Hematopoietic multipotent progenitor cell treated with erythropoietin and hydrocortisone succinate and interleukin-3 and kit ligand, for 15 days (in vitro differentiated cells): Measurements from ENCODE around the gene MTCL1.

Source experiments
- DNase-seq: peaks from one replicate; pipeline ENCODE4 v3.0.0-alpha.2; 2015; ENCODE audit warnings: low spot score

The MTCL1 gene

DNA sequence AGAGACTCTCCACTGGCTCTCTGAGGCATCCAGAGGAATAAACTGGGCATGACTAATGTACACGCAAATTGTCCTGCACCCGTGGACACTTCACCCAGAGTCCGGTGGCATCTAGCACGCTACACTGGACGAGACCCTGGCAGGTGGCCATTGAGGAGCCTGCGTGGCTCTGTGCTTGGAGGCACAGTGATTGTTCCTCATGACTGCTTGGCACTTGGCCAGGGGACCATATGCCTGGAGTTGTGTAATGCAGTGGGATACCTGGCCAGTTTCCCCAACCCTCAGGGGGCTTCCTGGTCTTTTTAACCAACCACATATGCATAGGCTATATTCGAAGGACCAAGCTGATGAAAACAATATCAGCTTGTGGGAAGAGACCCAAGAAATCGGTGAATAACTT, 66.6 kb downstream of the MTCL1 start:
- DNase-seq = no peak

- DNase-seq = no peak
These were observed 68.6 kb downstream of the MTCL1 start for GRCh38 chr18:8773980-8774379.

GRCh38 chr18:8776013-8776943, 70.9 kb downstream of the MTCL1 start:
- DNase-seq = no peak

- DNase-seq = no peak
These were observed 72.5 kb downstream of the MTCL1 start for GRCh38 chr18:8777846-8778245.

DNA sequence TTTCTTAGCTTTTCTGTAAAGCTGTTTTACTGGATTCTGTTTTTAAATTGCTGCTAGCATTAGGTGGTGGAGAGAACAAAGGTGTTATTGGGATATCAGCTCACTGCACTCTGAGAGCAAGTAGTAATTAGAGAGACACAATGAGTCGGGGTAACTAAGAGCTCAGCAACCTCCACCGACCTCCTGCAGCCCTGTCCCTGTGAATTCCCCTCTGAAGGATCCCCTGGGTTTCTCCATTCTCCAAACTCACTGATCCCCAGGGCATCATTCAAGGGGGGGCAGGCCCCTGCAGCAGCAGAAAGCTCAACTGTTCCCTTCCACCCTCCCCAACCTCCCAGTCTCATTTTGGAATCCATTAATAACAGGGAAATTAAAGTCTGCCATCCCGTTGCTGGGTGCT, 73.0 kb downstream of the MTCL1 start:
- no peak for DNase-seq

DNA sequence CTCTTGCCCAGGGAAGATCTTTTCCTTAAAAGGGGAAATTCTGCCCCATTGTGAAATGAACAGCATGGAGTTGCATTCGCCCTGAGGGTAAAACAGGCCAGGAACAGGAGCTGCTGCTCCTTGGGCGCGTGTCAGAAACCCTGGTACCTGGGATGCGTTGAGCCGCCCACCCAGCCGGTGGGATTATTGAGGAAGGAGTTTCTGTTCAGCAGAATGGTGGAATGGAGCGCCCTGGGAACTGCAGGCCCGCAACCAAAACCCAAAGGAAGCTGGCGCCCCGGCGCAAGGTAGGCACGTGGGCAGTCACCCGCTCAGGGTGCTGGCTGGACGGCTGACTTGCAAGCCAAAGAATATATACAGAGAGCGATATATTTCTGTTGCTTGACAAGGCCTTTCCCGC, 73.5 kb downstream of the MTCL1 start:
- no peak for DNase-seq

GRCh38 chr18:8779251-8779650, 73.9 kb downstream of the MTCL1 start:
- no peak for DNase-seq

DNA sequence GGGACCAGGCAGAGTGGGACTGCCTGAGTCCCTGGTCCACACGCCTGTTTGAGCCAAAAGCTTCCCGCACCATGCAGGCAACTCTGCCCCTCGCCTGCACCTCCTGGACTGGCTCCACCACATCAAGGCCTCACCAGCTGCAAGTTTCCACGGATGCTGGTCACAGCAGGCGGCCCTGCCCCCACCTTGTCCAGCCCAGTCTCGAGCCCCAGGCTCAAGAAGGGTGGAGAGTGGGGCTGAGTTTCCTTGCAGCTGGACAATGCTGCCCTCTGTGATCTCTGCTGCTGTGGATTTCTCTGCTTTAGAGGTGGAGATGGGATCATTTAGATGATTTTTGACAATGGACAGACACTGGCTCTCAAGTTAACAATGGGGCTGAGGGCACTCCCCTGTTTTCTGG, 74.9 kb downstream of the MTCL1 start:
- no peak for DNase-seq

GRCh38 chr18:8781671-8782070, 76.3 kb downstream of the MTCL1 start:
- no peak for DNase-seq

- no peak for DNase-seq
These were observed 78.1 kb downstream of the MTCL1 start for GRCh38 chr18:8783335-8783993.

GRCh38 chr18:8783994-8784530, 78.7 kb downstream of the MTCL1 start:
- no peak for DNase-seq

GRCh38 chr18:8785261-8785660, 79.9 kb downstream of the MTCL1 start:
- no peak for DNase-seq

DNA sequence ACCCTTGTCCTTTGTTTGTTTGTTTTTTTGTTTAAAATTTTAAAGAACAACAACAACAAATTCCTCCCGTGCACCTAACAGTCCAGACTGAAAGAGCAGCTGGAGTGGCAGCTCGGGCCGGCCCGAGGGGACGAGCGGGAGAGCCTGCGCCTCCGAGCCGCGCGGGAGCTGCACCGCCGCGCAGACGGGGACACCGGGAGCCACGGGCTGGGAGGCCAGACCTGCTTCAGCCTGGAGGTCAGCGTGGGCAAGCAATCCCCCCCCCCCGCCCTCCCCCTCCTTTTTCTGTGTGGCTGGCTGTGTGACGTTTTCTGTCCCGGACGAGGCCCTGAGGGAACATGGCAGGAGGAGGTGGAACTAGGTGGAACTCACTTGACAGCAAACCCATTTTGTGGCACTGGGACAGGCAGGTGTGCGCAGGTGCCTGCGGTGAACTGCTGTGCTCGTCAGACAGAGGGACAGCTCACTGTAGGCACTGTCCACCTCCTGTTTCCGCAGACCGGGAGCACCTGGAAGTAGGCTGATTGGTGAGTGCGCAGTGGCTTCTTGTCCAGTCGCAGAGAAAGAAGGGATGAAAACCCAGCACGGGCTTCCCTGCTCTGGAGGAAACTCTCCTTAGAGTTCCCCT, 80.6 kb downstream of the MTCL1 start:
- no peak for DNase-seq

DNA sequence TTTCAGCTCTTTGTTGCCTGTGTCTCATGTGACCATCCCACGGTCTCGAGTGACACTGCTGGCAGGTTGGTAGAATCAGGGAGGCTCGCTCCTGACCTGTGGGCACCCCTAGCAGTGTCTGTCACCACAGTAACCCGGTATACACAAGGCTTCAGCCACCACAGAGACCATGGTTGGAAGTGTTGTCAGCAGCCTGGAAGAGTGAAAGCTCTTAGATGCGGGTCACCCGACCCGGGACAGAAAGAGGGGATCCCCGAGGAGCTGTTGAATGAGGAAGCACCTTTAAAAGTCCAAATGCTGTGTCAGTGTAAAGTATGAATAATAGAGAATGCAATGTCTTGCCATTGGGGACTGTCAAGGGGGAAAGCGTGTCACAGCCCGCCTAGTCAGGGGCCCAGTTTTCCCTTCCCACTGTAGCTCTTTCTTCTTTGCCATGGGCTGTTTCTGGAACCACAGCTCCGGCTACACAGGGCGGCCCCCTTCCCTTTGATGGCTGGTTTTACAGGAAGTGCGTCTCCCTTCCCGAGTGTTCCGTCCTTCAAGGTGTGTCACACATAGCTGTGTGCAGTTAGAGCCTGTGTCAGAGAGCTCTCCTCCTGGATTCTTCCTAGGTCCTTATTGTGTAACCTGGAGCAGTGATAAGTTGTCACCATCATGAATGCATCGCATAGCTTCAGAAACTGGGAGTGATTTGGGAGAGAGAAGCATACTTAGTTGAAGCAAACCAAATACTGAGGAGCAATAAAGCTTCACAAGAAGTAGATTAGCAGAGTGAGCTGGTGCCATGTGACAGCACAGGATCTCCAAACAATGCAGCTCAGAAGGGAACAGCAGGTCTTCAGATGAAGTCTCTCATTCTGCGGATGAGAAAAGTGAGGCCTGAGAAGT, 81.4 kb downstream of the MTCL1 start:
- DNase-seq = no peak

- no peak for DNase-seq
These were observed 82.0 kb downstream of the MTCL1 start for GRCh38 chr18:8787371-8787670.

GRCh38 chr18:8787794-8788193, 82.4 kb downstream of the MTCL1 start:
- DNase-seq = no peak

DNA sequence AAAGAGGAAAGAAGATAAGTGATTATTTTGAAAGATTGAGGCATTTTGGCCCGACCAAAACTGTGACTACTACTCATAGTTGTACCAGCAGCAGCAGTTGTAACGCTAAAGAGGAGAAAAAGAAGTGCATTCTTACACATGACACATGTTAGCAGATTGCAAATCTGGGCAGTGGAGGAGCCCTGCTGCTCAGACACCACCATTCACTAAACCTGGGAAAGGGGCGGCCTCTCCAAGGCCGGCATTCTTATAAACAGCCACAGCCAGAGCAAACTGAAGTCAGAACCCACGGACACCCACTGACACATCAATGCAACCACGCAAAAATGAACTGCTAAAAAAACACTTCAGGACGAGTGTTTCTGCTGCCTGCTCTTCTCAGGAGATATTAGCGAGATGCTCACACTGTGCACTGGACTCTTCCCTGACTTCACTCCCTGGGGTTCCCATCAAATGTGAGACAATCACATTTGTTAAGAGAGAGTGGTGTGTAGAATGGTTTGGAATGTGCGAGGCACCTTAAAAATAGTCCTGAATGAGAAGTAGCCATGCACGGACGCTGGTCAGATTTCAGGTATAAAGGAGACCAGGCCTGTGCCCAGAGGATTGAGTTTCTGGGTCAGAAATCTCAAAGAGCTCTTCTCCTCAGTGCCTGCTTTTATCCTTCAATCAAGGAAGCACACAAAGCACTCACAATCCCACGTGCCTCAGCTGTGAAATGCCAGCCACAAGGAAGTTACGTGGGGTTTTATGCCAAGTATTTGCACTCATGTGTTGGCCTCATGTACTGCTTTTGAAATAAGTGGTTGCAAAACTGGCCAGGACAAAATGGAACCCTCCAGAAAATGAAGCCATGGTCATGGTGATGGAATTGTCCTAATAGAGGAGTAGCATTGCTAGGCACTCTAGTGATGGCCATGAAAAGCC, 83.4 kb downstream of the MTCL1 start:
- no peak for DNase-seq

DNA sequence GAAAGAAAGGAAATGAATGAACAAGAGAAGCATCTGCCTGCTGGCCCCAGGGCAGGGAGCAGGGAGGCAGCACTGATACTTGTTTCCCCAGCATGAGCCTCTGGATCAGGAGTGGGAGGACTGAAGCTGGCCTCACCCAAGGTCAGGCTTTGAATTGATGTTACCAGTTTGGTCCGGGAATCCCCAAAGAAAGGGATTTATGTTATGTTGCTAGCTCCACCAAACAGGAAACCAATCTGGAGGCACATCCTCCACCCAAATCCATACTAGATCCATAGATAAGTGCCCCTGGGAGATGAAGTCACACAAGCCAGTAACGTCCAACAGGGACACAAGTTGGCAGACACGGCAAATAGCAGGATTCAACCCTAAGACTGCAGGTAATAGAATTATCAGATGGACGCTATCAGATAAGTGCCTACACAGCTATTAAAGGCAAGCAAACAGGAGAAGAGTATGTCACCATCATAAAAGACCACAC, 85.9 kb downstream of the MTCL1 start:
- DNase-seq = no peak

DNA sequence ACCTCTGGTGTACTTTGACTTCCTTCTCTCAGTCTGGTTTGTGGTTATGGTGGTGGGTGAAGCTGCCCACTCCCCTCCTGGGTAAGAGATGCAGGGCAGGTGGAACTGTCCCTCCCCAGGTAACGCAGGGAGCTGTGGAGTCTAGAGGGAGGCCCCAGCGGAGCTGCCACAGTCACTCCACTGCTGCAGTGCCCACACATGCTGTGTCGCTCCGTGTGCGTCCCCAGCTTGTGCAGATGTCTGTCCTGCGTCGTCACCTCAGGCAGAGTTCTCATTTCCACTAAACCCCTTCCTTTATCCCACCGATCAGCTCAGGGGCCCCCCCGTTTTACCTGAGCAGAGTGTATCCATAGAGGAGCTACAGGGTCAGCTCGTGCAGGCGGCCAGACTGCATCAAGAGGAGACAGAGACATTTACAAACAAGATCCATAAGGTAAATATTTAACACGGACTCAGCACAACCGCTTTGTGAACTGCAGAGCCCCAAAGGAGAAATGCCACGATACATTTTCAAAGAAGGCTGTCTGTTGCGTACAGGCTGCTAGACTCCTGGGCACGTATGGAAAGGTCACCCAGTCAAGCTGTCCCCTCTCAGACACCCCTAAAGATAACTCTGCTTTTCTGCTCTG, 87.4 kb downstream of the MTCL1 start:
- no peak for DNase-seq
